Thoracic aorta (tissue), 2 donors: ENCODE measurements around the gene NCSTN. TPM values are rescaled to one million over a fixed set of nuclear protein-coding genes. Genes with fewer than 3 reads are reported as not detected.

Source experiments
- ATAC-seq: fragments of 150-250 bp; one replicate; pipeline ENCODE4 v1.8.0; 2017; ENCODE audit warnings: low read depth; ENCODE audit not compliant: insufficient number of reproducible peaks, low FRiP score
- DNase-seq: peaks from one replicate; pipeline ENCODE4 v3.0.0-alpha.2; 2020; ENCODE audit warnings: low spot score
- H3K27ac ChIP-seq, 2 donors: fragments of 200-600 bp; sonication (generic); 1 replicate in 1 of 2; 2 replicates in 1 of 2; pipeline ENCODE4 v1.5.1; 2016; ENCODE audit warnings: mild to moderate bottlenecking in 2 of 2, moderate library complexity in 2 of 2
- H3K27me3 ChIP-seq: fragments of 200-600 bp; sonication (generic); replicated peaks from 2 replicates; pipeline ENCODE4 v1.6.0; 2016; ENCODE audit warnings: mild to moderate bottlenecking; ENCODE audit not compliant: insufficient read depth
- H3K36me3 ChIP-seq: fragments of 200-600 bp; sonication (generic); one replicate; pipeline ENCODE4 v1.5.1; 2016
- H3K4me1 ChIP-seq, 2 donors: fragments of 200-600 bp; sonication (generic); 1 replicate in 1 of 2; 2 replicates in 1 of 2; pipeline versions ENCODE4 v1.5.1 to v1.6.0; 2016; ENCODE audit warnings: low read depth in 2 of 2, mild to moderate bottlenecking in 1 of 2; ENCODE audit not compliant: control insufficient read depth in 1 of 2
- H3K4me3 ChIP-seq: fragments of 200-600 bp; sonication (generic); 2 replicates; pipeline ENCODE4 v1.5.1; 2016; ENCODE audit warnings: mild to moderate bottlenecking
- H3K9me3 ChIP-seq: fragments of 200-600 bp; sonication (generic); 2 replicates; pipeline ENCODE4 v1.5.1; 2016
- CTCF ChIP-seq: fragments of 200-600 bp; sonication (generic); IDR thresholded peaks from one replicate; pipeline ENCODE4 v1.5.1; 2019; ENCODE audit warnings: antibody characterized with exemption
- total RNA-seq, 2 donors: library from RNA; depleted of rRNA; stranded (reverse); fragments of >200 nt; gene quantifications; one replicate each; pipeline versions ENCODE4 v1.1.0 to v1.2.3, GENCODE V29; 2016

The NCSTN gene
- total RNA-seq, 2 donors from 2014 or later: 49.4 to 67.1 TPM

DNA sequence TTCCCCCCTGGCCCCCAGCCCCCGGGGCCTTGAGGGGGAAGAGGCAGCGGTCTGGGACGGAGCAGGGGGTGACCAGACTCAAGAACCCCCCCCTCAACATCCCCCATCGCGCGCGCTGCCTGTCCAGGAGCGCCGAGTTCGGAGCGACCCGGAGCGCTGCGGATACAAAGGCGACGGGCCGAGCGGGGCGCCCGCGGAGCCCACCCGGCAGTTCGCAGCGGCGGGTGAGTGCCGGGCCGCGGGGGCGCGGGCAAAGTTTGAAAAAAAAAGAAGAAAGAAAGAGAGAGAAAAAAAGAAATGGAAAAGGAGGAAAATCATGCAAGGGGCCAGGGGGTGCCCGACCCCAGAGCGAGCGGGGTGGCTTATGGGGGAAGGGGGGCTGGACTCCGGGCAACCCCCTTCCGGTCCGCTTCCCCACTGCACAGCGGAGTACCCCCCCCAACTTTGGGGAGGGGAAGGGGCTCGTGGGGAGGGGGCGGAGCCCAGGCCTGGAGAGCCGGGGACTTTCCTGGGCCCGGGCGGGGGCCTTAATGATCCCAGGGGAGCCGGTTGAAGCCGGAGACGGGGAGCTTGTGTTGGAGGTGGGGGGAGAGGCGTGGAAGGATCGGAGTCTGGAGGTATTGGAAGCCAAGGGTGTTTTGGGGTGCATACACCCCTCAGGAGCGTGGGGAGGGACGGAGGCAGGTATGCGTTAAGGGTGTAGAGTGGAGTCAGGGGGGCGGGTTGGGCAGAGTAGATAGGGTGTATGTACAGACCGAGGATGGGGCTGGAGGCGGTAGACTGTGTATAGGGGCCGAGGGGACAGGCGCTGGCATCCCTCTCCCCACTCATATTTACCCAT is 57.7 kb downstream of the NCSTN start:
- no peaks in the 10 kb centered on the region for H3K9me3 ChIP-seq
- no peaks in the 10 kb centered on the region for H3K36me3 ChIP-seq
- peak overlapping the region; percentile 74 for H3K4me3 ChIP-seq
- H3K4me1 ChIP-seq: peaks cover 6 to 13% of the 10 kb centered on the region in 2 donors
- no peak overlapping the region for H3K27ac ChIP-seq
- TF ChIP-seq CTCF: no peak
- ATAC-seq: no peak
- H3K27me3 ChIP-seq: no peaks in the 10 kb centered on the region
- no peak for DNase-seq

- TF ChIP-seq CTCF: no peak
- peaks cover 6 to 13% of the 10 kb centered on the region in 2 donors for H3K4me1 ChIP-seq
- ATAC-seq (no peak), DNase-seq (no peak)
- H3K9me3 ChIP-seq: no peaks in the 10 kb centered on the region
- H3K4me3 ChIP-seq: no peak overlapping the region
- H3K27ac ChIP-seq: no peak overlapping the region
- no peaks in the 10 kb centered on the region for H3K27me3 ChIP-seq
- H3K36me3 ChIP-seq: no peaks in the 10 kb centered on the region
Measured at GRCh38 chr1:160401487-160401805, 58.3 kb downstream of the NCSTN start.

DNA sequence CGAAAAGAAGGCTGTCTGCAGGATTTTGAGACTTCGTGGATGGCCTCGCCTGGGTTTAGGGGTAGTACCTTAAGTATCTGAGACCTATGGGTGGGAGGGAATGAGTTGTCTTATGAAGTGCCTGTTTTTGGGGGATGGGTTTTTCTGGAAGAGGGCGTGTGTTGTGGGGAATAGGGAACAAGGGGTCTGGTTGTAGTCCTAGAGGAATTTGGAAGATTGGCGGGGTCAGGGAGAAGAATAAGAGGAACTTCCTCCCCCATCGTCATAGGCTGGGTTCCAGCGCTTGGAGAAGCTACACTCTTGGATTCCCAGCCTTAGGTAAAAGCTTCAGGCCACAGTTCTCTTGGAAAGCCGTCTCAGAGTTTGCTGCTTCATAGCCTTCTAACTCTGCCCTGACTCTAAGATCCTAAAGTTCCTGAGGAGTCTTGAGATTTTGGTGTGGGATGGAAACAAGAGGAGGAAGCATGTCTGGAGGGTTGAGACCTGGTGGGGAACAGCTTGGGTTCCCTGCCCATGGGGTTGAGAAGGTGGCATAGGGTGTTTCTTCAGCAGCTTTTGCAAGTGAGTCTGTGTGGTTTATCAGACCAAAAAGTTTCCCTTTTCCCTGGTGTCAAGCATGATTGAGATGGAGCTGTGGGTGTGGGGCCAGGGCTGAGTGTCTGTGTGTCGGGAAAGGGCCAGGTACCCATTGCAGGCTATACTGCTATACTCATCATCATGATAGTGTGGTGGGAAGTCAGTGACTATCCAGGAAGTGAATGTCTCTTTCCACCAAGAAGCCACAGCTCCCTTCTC is 59.0 kb downstream of the NCSTN start:
- H3K36me3 ChIP-seq: no peaks in the 10 kb centered on the region
- DNase-seq: no peak
- ATAC-seq: no peak
- H3K27ac ChIP-seq: no peak overlapping the region
- TF ChIP-seq CTCF: no peak
- H3K4me3 ChIP-seq: no peak overlapping the region
- no peaks in the 10 kb centered on the region for H3K27me3 ChIP-seq
- no peaks in the 10 kb centered on the region for H3K9me3 ChIP-seq
- H3K4me1 ChIP-seq: peaks cover 6 to 13% of the 10 kb centered on the region in 2 donors

- Histone ChIP-seq H3K4me1 (peaks cover 6 to 13% of the 10 kb centered on the region in 2 donors), H3K36me3 (no peaks in the 10 kb centered on the region), H3K27me3 (no peaks in the 10 kb centered on the region), H3K9me3 (no peaks in the 10 kb centered on the region), H3K4me3 (no peak overlapping the region), H3K27ac (no peak overlapping the region)
- ATAC-seq (no peak), DNase-seq (no peak)
- TF ChIP-seq CTCF: no peak
Measured at GRCh38 chr1:160403244-160403643, 60.1 kb downstream of the NCSTN start.

GRCh38 chr1:160404094-160404493 is 60.9 kb downstream of the NCSTN start:
- Histone ChIP-seq H3K36me3 (no peaks in the 10 kb centered on the region), H3K27ac (no peak overlapping the region), H3K27me3 (no peaks in the 10 kb centered on the region), H3K9me3 (no peaks in the 10 kb centered on the region), H3K4me1 (peaks cover 6 to 13% of the 10 kb centered on the region in 2 donors), H3K4me3 (no peak overlapping the region)
- no peak for ATAC-seq
- no peak for TF ChIP-seq CTCF
- no peak for DNase-seq
